Endothelial cell of umbilical vein (primary cell): ENCODE measurements around the gene CARD19. TPM values are rescaled to one million over a fixed set of nuclear protein-coding genes. Genes with fewer than 3 reads are reported as not detected.

ENCODE experiments used
- BruUV-seq: library from RNA; stranded (reverse); fragments of 400-500 nt; replicated peaks from 2 replicates; lab custom pipeline; 2021; lab: Mats Ljungman, UMichigan
- CTCF ChIA-PET: fragments of 300-600, 350-600 bp; sonication (Branson Sonifier 250); formaldehyde crosslinking; loops from one replicate; lab custom pipeline; 2021; ENCODE audit warnings: antibody characterized with exemption, inconsistent platforms; lab: Charles Lee
- POLR2A ChIA-PET: fragments of 300-600, 350-600 bp; sonication (Branson Sonifier 250); formaldehyde crosslinking; loops from one replicate; lab custom pipeline; 2021; ENCODE audit warnings: antibody characterized with exemption, inconsistent platforms; lab: Charles Lee
- DNase-seq: peaks from one replicate; pipeline ENCODE4 v3.0.0-alpha.2; 2011; ENCODE audit warnings: low read depth, low spot score
- FAIRE-seq: peaks from 2 replicates; lab custom pipeline; 2011; peaks lifted over from hg19 to GRCh38; lab: Jason Lieb, UNC
- H2AFZ ChIP-seq: 2 replicates; pipeline ENCODE4 v1.6.0; 2012; ENCODE audit warnings: low read depth, low read length, control low read depth, inconsistent platforms
- H3K27ac ChIP-seq: 2 replicates; pipeline ENCODE4 v1.5.1; 2011; ENCODE audit warnings: low read depth, mild to moderate bottlenecking, control low read depth, low read length, moderate library complexity; ENCODE audit not compliant: insufficient read depth
- H3K27me3 ChIP-seq, 2 experiments: 2 replicates each; pipeline versions ENCODE4 v1.6.0 to v1.6.1; 2011; ENCODE audit warnings: low read length in 2 of 2, mixed read lengths in 1 of 2; ENCODE audit not compliant: control insufficient read depth in 2 of 2, insufficient read depth in 2 of 2
- H3K36me3 ChIP-seq, 2 experiments: 2 replicates in 1 of 2; 3 replicates in 1 of 2; pipeline ENCODE4 v1.5.1; 2011; ENCODE audit warnings: low read length in 2 of 2, mild to moderate bottlenecking in 1 of 2, moderate library complexity in 1 of 2; ENCODE audit not compliant: control insufficient read depth in 2 of 2, insufficient read depth in 2 of 2; ENCODE audit errors: extremely low read depth in 1 of 2
- H3K4me1 ChIP-seq: 3 replicates; pipeline ENCODE4 v1.5.1; 2011; ENCODE audit warnings: mild to moderate bottlenecking, low read length; ENCODE audit not compliant: control insufficient read depth, insufficient read depth; ENCODE audit errors: extremely low read depth
- H3K4me2 ChIP-seq: 2 replicates; pipeline ENCODE4 v1.6.1; 2011; ENCODE audit warnings: low read length, control low read depth, mixed read lengths; ENCODE audit not compliant: insufficient read depth
- H3K4me3 ChIP-seq, 3 experiments: fragments of 200-600 bp in 1 of 3; sonication (generic), shearing (Covaris generic) in 1 of 3; replicated peaks in 1 of 3; 2 replicates each; pipeline ENCODE4 v1.5.1; 2011 to 2016; ENCODE audit warnings: control low read depth in 3 of 3, low read length in 3 of 3, mild to moderate bottlenecking in 2 of 3, inconsistent platforms in 1 of 3, low read depth in 1 of 3, moderate library complexity in 1 of 3; ENCODE audit not compliant: insufficient read depth in 1 of 3
- H3K79me2 ChIP-seq: 2 replicates; pipeline ENCODE4 v1.6.0; 2012; ENCODE audit warnings: low read length, inconsistent platforms; ENCODE audit not compliant: control insufficient read depth, insufficient read depth
- H3K9ac ChIP-seq: replicated peaks from 2 replicates; pipeline ENCODE3; 2011; ENCODE audit warnings: low read length, control low read depth; ENCODE audit not compliant: insufficient read depth; ENCODE audit errors: extremely low read depth
- H3K9me1 ChIP-seq: replicated peaks from 3 replicates; pipeline ENCODE4 v1.6.0; 2011; ENCODE audit warnings: mild to moderate bottlenecking, low read length; ENCODE audit not compliant: control insufficient read depth, insufficient read depth; ENCODE audit errors: extremely low read depth
- H3K9me3 ChIP-seq: replicated peaks from 2 replicates; pipeline ENCODE4 v1.5.1; 2012; ENCODE audit warnings: low read length, inconsistent platforms; ENCODE audit not compliant: control insufficient read depth, insufficient read depth
- H4K20me1 ChIP-seq: replicated peaks from 2 replicates; pipeline ENCODE3; 2011; ENCODE audit warnings: mild to moderate bottlenecking, low read length; ENCODE audit not compliant: control insufficient read depth, insufficient read depth; ENCODE audit errors: extremely low read depth
- CTCF ChIP-seq, 2 donors: IDR thresholded peaks; 1 replicate in 1 of 2; 2 replicates in 1 of 2; pipeline ENCODE4 v1.5.1; 2011; ENCODE audit warnings: low read length in 2 of 2, mild to moderate bottlenecking in 2 of 2, moderate library complexity in 2 of 2, control low read depth in 1 of 2, inconsistent platforms in 1 of 2, low read depth in 1 of 2; ENCODE audit not compliant: insufficient read depth in 1 of 2; ENCODE audit errors: extremely low read depth in 1 of 2
- EZH2 ChIP-seq: IDR thresholded peaks from 2 replicates; pipeline ENCODE4 v1.6.1; 2012; ENCODE audit warnings: borderline replicate concordance, low read depth, mild to moderate bottlenecking, moderate library complexity, low read length, inconsistent platforms; ENCODE audit not compliant: severe bottlenecking
- FOS ChIP-seq: IDR thresholded peaks from 2 replicates; pipeline ENCODE4 v1.6.1; 2011; ENCODE audit warnings: mild to moderate bottlenecking, low read length, moderate library complexity, borderline replicate concordance; ENCODE audit not compliant: insufficient read depth
- GATA2 ChIP-seq: IDR thresholded peaks from 2 replicates; pipeline ENCODE4 v1.7.0; 2011; ENCODE audit warnings: low read depth, mild to moderate bottlenecking, moderate library complexity, mixed read lengths, low read length; ENCODE audit not compliant: insufficient read length, insufficient read depth
- JUN ChIP-seq: IDR thresholded peaks from 2 replicates; pipeline ENCODE4 v1.6.1; 2011; ENCODE audit warnings: borderline replicate concordance, low read depth; ENCODE audit not compliant: insufficient read length, insufficient read depth
- MAX ChIP-seq: IDR thresholded peaks from 2 replicates; pipeline ENCODE4 v1.6.1; 2011; ENCODE audit not compliant: insufficient read depth, insufficient read length
- MYC ChIP-seq: IDR thresholded peaks from one replicate; pipeline ENCODE4 v1.6.1; 2011; ENCODE audit warnings: mild to moderate bottlenecking, low read depth, low read length
- POLR2A ChIP-seq: IDR thresholded peaks from 2 replicates; pipeline ENCODE4 v1.6.1; 2012; ENCODE audit warnings: low read depth, mild to moderate bottlenecking, control low read depth, low read length
- POLR2AphosphoS5 ChIP-seq: IDR thresholded peaks from 2 replicates; pipeline ENCODE4 v1.6.1; 2012; ENCODE audit warnings: low read depth, mild to moderate bottlenecking, control low read depth, low read length, moderate library complexity; ENCODE audit not compliant: insufficient read depth
- dilution Hi-C: fragments of 300-500 bp; cut with MboI; formaldehyde crosslinking; loops from one replicate; pipeline ENCODE4 v1.15.0; 2019; ENCODE audit warnings: low sequenced_read_pairs; ENCODE audit not compliant: extremely low pct_ligation_motif_present
- intact Hi-C: fragments of 100-400 bp; cut with micrococcal nuclease; formaldehyde crosslinking; loops from one replicate; pipeline ENCODE4 v1.10.0; 2022
- polyA plus RNA-seq, 4 experiments: library from polyadenylated mRNA; depleted of rRNA in 3 of 4; stranded (reverse) in 3 of 4; unstranded in 1 of 4; fragments of >200 nt; gene quantifications; 2 replicates each; pipeline versions ENCODE4 v1.2.1 to v1.2.3, GENCODE V29; 2011 to 2012; ENCODE audit warnings: missing spikeins in 1 of 4
- total RNA-seq: library from RNA; stranded (reverse); gene quantifications from 2 replicates; pipeline ENCODE4 v1.2.3, GENCODE V29; 2021

The CARD19 gene
- total and polyA plus RNA-seq, 2 donors (not counting 3 experiments of a cell fraction or from before 2014, with no cell fraction given), result 45.7 to 148 TPM

- POLR2A ChIA-PET, result no interaction called here
- Histone ChIP-seq H3K27ac (no peak overlapping the region), H3K9ac (no peak overlapping the region), H3K4me1 (peaks cover 1% of the 10 kb centered on the region), H3K9me1 (no peaks in the 10 kb centered on the region), H2AFZ (no peak overlapping the region), H3K27me3 (no peaks in the 10 kb centered on the region), H3K9me3 (no peaks in the 10 kb centered on the region), H3K79me2 (peaks cover 5% of the 10 kb centered on the region), H3K4me3 (no peak overlapping the region), H3K4me2 (no peak overlapping the region), H4K20me1 (peaks cover 2% of the 10 kb centered on the region), H3K36me3 (peaks cover 8 to 26% of the 10 kb centered on the region in 2 experiments)
- CTCF ChIA-PET, result no interaction called here
- TF ChIP-seq POLR2AphosphoS5 (no peak), EZH2 (no peak), MYC (no peak), POLR2A (no peak), JUN (no peak), MAX (no peak), CTCF (IDR thresholded peaks at IDR 0.05; ENCODE audit: extremely low read depth in 1 of 2, insufficient read depth in 1 of 2, low read depth in 1 of 2, low read length in 2 of 2) (no peak), FOS (no peak), GATA2 (no peak)
- FAIRE-seq (no peak), DNase-seq (no peak)
- intact Hi-C loops, result no loop called here
- BruUV-seq, result no TSS peak
- dilution Hi-C loops, result no loop called here
Measured at GRCh38 chr9:93114169-93114983, 18.4 kb downstream of the CARD19 start.
